H1 (cell line): ENCODE measurements around the gene PFKFB3. TPM values are rescaled to one million over a fixed set of nuclear protein-coding genes. Genes with fewer than 3 reads are reported as not detected.

Experiments used
- CTCF ChIA-PET: fragments of 300-600 bp; sonication (Branson Sonifier 250); formaldehyde crosslinking; loops from one replicate; lab custom pipeline; 2021; ENCODE audit not compliant: partially characterized antibody; lab: Charles Lee
- POLR2A ChIA-PET: fragments of 300-600 bp; sonication (Branson Sonifier 250); formaldehyde crosslinking; loops from one replicate; lab custom pipeline; 2021; ENCODE audit warnings: inconsistent platforms; ENCODE audit not compliant: partially characterized antibody; lab: Charles Lee
- DNase-seq, 2 experiments: peaks; one replicate each; pipeline versions ENCODE4 v3.0.0 to v3.0.0-alpha.2; 2010 to 2022; ENCODE audit warnings: low spot score in 2 of 2, low read depth in 1 of 2, mixed read lengths in 1 of 2
- FAIRE-seq: peaks from 2 replicates; lab custom pipeline; 2011; peaks lifted over from hg19 to GRCh38; lab: Jason Lieb, UNC
- H2AFZ ChIP-seq: 2 replicates; pipeline ENCODE4 v1.8.1; 2012; ENCODE audit warnings: low read length, inconsistent platforms
- H2AK5ac ChIP-seq: 2 replicates; pipeline ENCODE4 v1.6.1; 2013; ENCODE audit warnings: low read depth, low read length
- H2BK120ac ChIP-seq: replicated peaks from 2 replicates; pipeline ENCODE3; 2013; ENCODE audit warnings: low read depth, low read length, inconsistent platforms
- H2BK12ac ChIP-seq: 2 replicates; pipeline ENCODE4 v1.6.1; 2013; ENCODE audit warnings: low read depth, low read length
- H2BK15ac ChIP-seq: 2 replicates; pipeline ENCODE4 v1.6.1; 2013; ENCODE audit warnings: low read length
- H2BK20ac ChIP-seq: 2 replicates; pipeline ENCODE4 v1.6.1; 2013; ENCODE audit warnings: low read length
- H2BK5ac ChIP-seq: 2 replicates; pipeline ENCODE4 v1.6.1; 2013; ENCODE audit warnings: low read depth, low read length
- H3K14ac ChIP-seq: 2 replicates; pipeline ENCODE4 v1.6.1; 2013; ENCODE audit warnings: inconsistent platforms; ENCODE audit not compliant: insufficient read length
- H3K18ac ChIP-seq: 2 replicates; pipeline ENCODE4 v1.6.1; 2013; ENCODE audit warnings: low read length; ENCODE audit errors: extremely low read depth
- H3K23ac ChIP-seq: 2 replicates; pipeline ENCODE4 v1.6.1; 2013; ENCODE audit warnings: inconsistent platforms; ENCODE audit not compliant: insufficient read length
- H3K23me2 ChIP-seq: 2 replicates; pipeline ENCODE4 v1.6.1; 2013; ENCODE audit warnings: low read depth, low read length
- H3K27ac ChIP-seq: 2 replicates; pipeline ENCODE4 v1.6.1; 2011; ENCODE audit warnings: low read depth, low read length, inconsistent platforms
- H3K27me3 ChIP-seq, 4 experiments: replicated peaks in 1 of 4; 1 replicate in 1 of 4; 2 replicates in 3 of 4; pipeline versions ENCODE4 v1.6.1 to v1.8.1; 2011 to 2013; ENCODE audit warnings: low read length in 3 of 4, mild to moderate bottlenecking in 3 of 4, inconsistent platforms in 2 of 4, mixed read lengths in 2 of 4, moderate library complexity in 1 of 4; ENCODE audit not compliant: control insufficient read depth in 3 of 4, insufficient read depth in 3 of 4; ENCODE audit errors: extremely low read depth in 1 of 4
- H3K36me3 ChIP-seq, 4 experiments: 2 replicates each; pipeline versions ENCODE4 v1.6.1 to v1.8.1; 2011 to 2013; ENCODE audit warnings: mild to moderate bottlenecking in 4 of 4, low read length in 3 of 4, moderate library complexity in 2 of 4, control low read depth in 1 of 4, inconsistent platforms in 1 of 4; ENCODE audit not compliant: insufficient read depth in 4 of 4, control insufficient read depth in 2 of 4
- H3K4ac ChIP-seq: replicated peaks from 2 replicates; pipeline ENCODE3; 2013; ENCODE audit warnings: low read length, low read depth, mixed read lengths, inconsistent platforms; ENCODE audit not compliant: insufficient read length
- H3K4me1 ChIP-seq, 4 experiments: replicated peaks in 1 of 4; 1 replicate in 1 of 4; 2 replicates in 3 of 4; pipeline versions ENCODE4 v1.6.1 to v1.8.1; 2011 to 2013; ENCODE audit warnings: low read length in 3 of 4, inconsistent platforms in 2 of 4, mixed read lengths in 1 of 4; ENCODE audit not compliant: insufficient read depth in 4 of 4, control insufficient read depth in 3 of 4
- H3K4me2 ChIP-seq, 2 experiments: 2 replicates each; pipeline versions ENCODE4 v1.6.1 to v1.8.1; 2011 to 2013; ENCODE audit warnings: low read depth in 2 of 2, low read length in 2 of 2, control low read depth in 1 of 2, inconsistent platforms in 1 of 2, mild to moderate bottlenecking in 1 of 2; ENCODE audit not compliant: insufficient read depth in 1 of 2
- H3K4me3 ChIP-seq, 4 experiments: fragments of 200-600, 300-600 bp in 1 of 4; sonication (generic), shearing (Covaris generic), sonication (Bioruptor Twin) in 1 of 4; 2 replicates each; pipeline versions ENCODE4 v1.5.1 to v1.8.1; 2011 to 2016; ENCODE audit warnings: low read length in 4 of 4, low read depth in 3 of 4, control low read depth in 2 of 4, inconsistent platforms in 2 of 4, mild to moderate bottlenecking in 2 of 4, mixed read lengths in 1 of 4, moderate library complexity in 1 of 4; ENCODE audit not compliant: insufficient read depth in 2 of 4; ENCODE audit errors: extremely low read depth in 1 of 4
- H3K56ac ChIP-seq: replicated peaks from 2 replicates; pipeline ENCODE3; 2013; ENCODE audit warnings: low read depth, mild to moderate bottlenecking, mixed read lengths, low read length, inconsistent platforms; ENCODE audit not compliant: insufficient read length
- H3K79me1 ChIP-seq: 2 replicates; pipeline ENCODE4 v1.6.1; 2013; ENCODE audit warnings: low read depth, low read length, control low read depth
- H3K79me2 ChIP-seq, 2 experiments: 2 replicates each; pipeline versions ENCODE4 v1.6.1 to v1.8.1; 2012 to 2013; ENCODE audit warnings: low read length in 2 of 2, mild to moderate bottlenecking in 2 of 2, inconsistent platforms in 1 of 2; ENCODE audit not compliant: insufficient read depth in 2 of 2, control insufficient read depth in 1 of 2
- H3K9ac ChIP-seq, 4 experiments: replicated peaks in 1 of 4; 1 replicate in 1 of 4; 2 replicates in 3 of 4; pipeline versions ENCODE4 v1.6.1 to v1.8.1; 2011 to 2013; ENCODE audit warnings: low read depth in 3 of 4, low read length in 3 of 4, control low read depth in 2 of 4, mild to moderate bottlenecking in 2 of 4, moderate library complexity in 2 of 4, inconsistent platforms in 1 of 4; ENCODE audit errors: extremely low read depth in 1 of 4
- H3K9me3 ChIP-seq, 2 experiments: 2 replicates each; pipeline versions ENCODE4 v1.6.1 to v1.8.1; 2012 to 2013; ENCODE audit warnings: mild to moderate bottlenecking in 2 of 2, moderate library complexity in 2 of 2, control low read depth in 1 of 2, inconsistent platforms in 1 of 2, low read depth in 1 of 2, low read length in 1 of 2, mixed read lengths in 1 of 2; ENCODE audit not compliant: insufficient read depth in 2 of 2
- H4K20me1 ChIP-seq, 2 experiments: replicated peaks in 1 of 2; 2 replicates each; pipeline versions ENCODE3 to v1.8.1; 2011 to 2013; ENCODE audit warnings: inconsistent platforms in 2 of 2, low read length in 2 of 2, mild to moderate bottlenecking in 1 of 2; ENCODE audit not compliant: insufficient read depth in 2 of 2, control insufficient read depth in 1 of 2
- H4K5ac ChIP-seq: 2 replicates; pipeline ENCODE4 v1.6.1; 2013; ENCODE audit warnings: low read length, low read depth, mixed read lengths, inconsistent platforms; ENCODE audit not compliant: insufficient read length
- H4K8ac ChIP-seq: 2 replicates; pipeline ENCODE4 v1.8.0; 2013; ENCODE audit warnings: mild to moderate bottlenecking, moderate library complexity, low read length, inconsistent platforms; ENCODE audit not compliant: insufficient read depth; ENCODE audit errors: extremely low read depth
- H4K91ac ChIP-seq: replicated peaks from 2 replicates; pipeline ENCODE3; 2013; ENCODE audit warnings: low read length, mixed read lengths, inconsistent platforms; ENCODE audit not compliant: insufficient read length
- JUND ChIP-seq: IDR thresholded peaks from 2 replicates; pipeline ENCODE4 v1.6.1; 2011; ENCODE audit warnings: mild to moderate bottlenecking, improper control_type of control experiment, low read length
- TBP ChIP-seq: IDR thresholded peaks from 2 replicates; pipeline ENCODE4 v1.6.1; 2011; ENCODE audit warnings: low read depth, low read length, improper control_type of control experiment
- WGBS, 2 experiments: shearing (Covaris generic) in 1 of 2; methylation state at CpG; one replicate each; pipeline versions ENCODE4 v1.1.6 to v1.1.7; 2013 to 2015; ENCODE audit warnings: low lambda C conversion rate in 2 of 2, mixed read lengths in 2 of 2, inconsistent platforms in 1 of 2, low coverage in 1 of 2, missing lambda C conversion rate in 1 of 2; ENCODE audit not compliant: insufficient replicate concordance in 2 of 2, insufficient coverage in 1 of 2, insufficient read length in 1 of 2; ENCODE audit errors: extremely low coverage in 1 of 2, missing lambda C conversion rate in 1 of 2; 5-methylcytosine and 5-hydroxymethylcytosine counted together
- polyA plus RNA-seq, 7 experiments: library from polyadenylated mRNA; depleted of rRNA in 3 of 7; stranded (reverse) in 5 of 7; unstranded in 2 of 7; fragments of >200 nt in 5 of 7; fragments of 200-250 nt in 2 of 7; gene quantifications; 1 replicate in 5 of 7; 2 replicates in 1 of 7; 4 replicates in 1 of 7; pipeline versions ENCODE4 v1.2.1 to v1.2.3, GENCODE V29; 2011 to 2013; ENCODE audit warnings: missing spikeins in 2 of 7, mixed read lengths in 2 of 7
- total RNA-seq: library from RNA; stranded (reverse); fragmentation: NEBNext Ultra II Directional; extraction: Animal tissue kit (Norgen Biotek cat#: 25700); gene quantifications from 2 replicates; pipeline ENCODE4 v1.2.1, GENCODE V29; 2021
- TF ChIP-seq, protein P1 (sequence below): IDR thresholded peaks from 2 replicates; pipeline ENCODE4 v1.6.1; 2011; ENCODE audit warnings: low read depth, mild to moderate bottlenecking, low read length; ENCODE audit not compliant: insufficient read depth

PFKFB3 gene
- total and polyA plus RNA-seq, 2 of the 8 experiments (the other 6 are each of a cell fraction or from before 2014, with no cell fraction given) = 15.6 to 32.0 TPM

DNA sequence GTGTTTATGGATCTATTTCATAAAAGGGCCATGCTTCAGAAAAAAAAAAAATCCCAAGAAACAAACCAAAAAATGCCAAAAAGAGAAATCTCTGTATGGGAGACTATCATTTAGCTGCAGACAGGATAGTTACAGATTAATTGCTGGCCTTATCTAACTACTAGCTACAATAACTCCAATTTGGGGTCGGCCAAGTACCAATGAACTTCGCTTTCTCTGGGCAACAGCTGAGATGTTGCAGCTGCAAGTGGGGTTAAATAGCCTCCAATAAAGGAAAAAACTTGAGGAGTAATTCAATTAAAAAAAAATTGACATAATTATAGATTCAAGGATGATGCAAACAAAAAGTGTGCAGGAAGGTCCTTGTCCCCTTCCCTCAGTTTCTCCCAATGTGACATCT lies 73.6 kb downstream of the PFKFB3 start:
- no peaks in the 10 kb centered on the region for H3K23me2 ChIP-seq
- peaks cover 0 to 2% of the 10 kb centered on the region in 2 experiments for H4K20me1 ChIP-seq
- TF ChIP-seq JUND (no peak), TBP (no peak)
- TF ChIP-seq, protein P1, sequence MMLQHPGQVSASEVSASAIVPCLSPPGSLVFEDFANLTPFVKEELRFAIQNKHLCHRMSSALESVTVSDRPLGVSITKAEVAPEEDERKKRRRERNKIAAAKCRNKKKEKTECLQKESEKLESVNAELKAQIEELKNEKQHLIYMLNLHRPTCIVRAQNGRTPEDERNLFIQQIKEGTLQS = no peak
- ChIA-PET CTCF (interaction anchor here (0.8 to 1.6 kb wide), 2 partner anchors 74 to 125 kb away, joined by 3 to 4 read pairs; partner anchors contain the start of gene PFKFB3), POLR2A (interaction anchor here (1.7 kb wide), 1 partner anchor 60 kb away, joined by 4 read pairs; no protein-coding TSS in a partner anchor)
- H3K14ac ChIP-seq = no peak overlapping the region
- H3K56ac ChIP-seq = no peak overlapping the region
- no peaks in the 10 kb centered on the region for H3K79me2 ChIP-seq
- peaks cover 0 to 8% (median 4%) of the 10 kb centered on the region in 4 experiments; a peak in 4 of 7 replicates for H3K4me1 ChIP-seq
- 100% methylated on average over 2 of the region's 2 CpGs; no CpG with 5 or more reads in 1 of the 2 experiments for WGBS, 2 experiments
- H3K36me3 ChIP-seq = no peaks in the 10 kb centered on the region
- no peak overlapping the region for H3K4ac ChIP-seq
- no peaks in the 10 kb centered on the region for H3K79me1 ChIP-seq
- no peak overlapping the region for H4K5ac ChIP-seq
- no peak overlapping the region for H4K91ac ChIP-seq
- DNase-seq (no peak), FAIRE-seq (no peak)
- no peak overlapping the region for H2BK12ac ChIP-seq
- no peak overlapping the region for H3K18ac ChIP-seq
- no peak overlapping the region for H4K8ac ChIP-seq
- no peak overlapping the region for H3K4me2 ChIP-seq
- H2AK5ac ChIP-seq = no peak overlapping the region
- H3K9me3 ChIP-seq = no peaks in the 10 kb centered on the region
- no peak overlapping the region for H3K23ac ChIP-seq
- no peak overlapping the region for H2BK20ac ChIP-seq
- H2BK15ac ChIP-seq = no peak overlapping the region
- no peaks in the 10 kb centered on the region for H3K27me3 ChIP-seq
- H2AFZ ChIP-seq = no peak overlapping the region
- no peak overlapping the region for H2BK120ac ChIP-seq
- H3K4me3 ChIP-seq = no peak overlapping the region
- H2BK5ac ChIP-seq = no peak overlapping the region
- H3K27ac ChIP-seq = no peak overlapping the region
- no peak overlapping the region for H3K9ac ChIP-seq
